ENCODE measurements around the gene KIAA1549. TPM values are rescaled to one million over a fixed set of nuclear protein-coding genes. Genes with fewer than 3 reads are reported as not detected.

KIAA1549 gene
- total RNA-seq, 1 donor from 2014 or later: 12.2 TPM

DNA sequence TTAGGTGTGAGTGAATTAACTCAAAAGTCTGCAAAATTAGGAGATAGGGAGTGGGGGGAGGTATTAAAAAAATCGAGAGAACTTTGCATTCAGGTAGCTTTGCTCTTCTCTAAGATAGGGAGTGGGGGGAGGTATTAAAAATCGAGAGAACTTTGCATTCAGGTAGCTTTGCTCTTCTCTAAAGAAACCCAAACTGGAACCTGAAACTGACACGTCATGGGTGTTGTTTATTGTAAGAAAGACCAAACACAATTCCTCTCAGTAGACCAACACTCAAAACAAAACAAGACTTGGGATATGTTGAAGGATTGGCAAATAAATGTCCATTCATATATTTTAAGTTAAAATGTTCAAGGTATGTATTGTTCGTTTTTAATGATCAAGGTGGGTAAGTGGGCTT is 87.9 kb downstream of the KIAA1549 start:
- TF ChIP-seq, protein P1, sequence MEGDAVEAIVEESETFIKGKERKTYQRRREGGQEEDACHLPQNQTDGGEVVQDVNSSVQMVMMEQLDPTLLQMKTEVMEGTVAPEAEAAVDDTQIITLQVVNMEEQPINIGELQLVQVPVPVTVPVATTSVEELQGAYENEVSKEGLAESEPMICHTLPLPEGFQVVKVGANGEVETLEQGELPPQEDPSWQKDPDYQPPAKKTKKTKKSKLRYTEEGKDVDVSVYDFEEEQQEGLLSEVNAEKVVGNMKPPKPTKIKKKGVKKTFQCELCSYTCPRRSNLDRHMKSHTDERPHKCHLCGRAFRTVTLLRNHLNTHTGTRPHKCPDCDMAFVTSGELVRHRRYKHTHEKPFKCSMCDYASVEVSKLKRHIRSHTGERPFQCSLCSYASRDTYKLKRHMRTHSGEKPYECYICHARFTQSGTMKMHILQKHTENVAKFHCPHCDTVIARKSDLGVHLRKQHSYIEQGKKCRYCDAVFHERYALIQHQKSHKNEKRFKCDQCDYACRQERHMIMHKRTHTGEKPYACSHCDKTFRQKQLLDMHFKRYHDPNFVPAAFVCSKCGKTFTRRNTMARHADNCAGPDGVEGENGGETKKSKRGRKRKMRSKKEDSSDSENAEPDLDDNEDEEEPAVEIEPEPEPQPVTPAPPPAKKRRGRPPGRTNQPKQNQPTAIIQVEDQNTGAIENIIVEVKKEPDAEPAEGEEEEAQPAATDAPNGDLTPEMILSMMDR (IDR thresholded peaks at IDR 0.05): no peak
- no peak overlapping the region for H3K4me3 Mint-ChIP-seq (ENCODE audit: unreplicated experiment)

DNA sequence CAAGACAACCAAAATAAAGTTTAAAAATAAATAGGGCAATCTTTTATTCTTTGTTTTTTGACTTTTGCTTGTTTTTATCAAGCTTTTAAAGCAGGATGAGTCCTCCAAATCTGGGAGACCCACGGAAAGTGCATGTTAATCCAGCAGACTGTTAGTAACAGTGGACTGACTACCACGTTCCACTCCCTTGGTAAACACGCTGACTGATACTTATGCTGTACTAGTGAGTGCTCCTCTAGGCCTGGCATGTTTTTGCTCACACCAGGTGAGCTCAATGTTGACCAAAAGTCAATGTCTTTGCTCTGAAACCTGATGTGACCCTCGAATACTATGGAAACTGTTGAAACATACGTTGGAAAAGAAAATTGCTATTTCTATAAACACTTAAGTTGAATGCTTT is 88.4 kb downstream of the KIAA1549 start:
- Mint-ChIP-seq H3K27ac (ENCODE audit: unreplicated experiment) (peak overlapping the region; percentile 2), H3K27me3 (ENCODE audit: unreplicated experiment) (no peaks in the 10 kb centered on the region), H3K4me3 (ENCODE audit: unreplicated experiment) (no peak overlapping the region), H3K9me3 (ENCODE audit: unreplicated experiment) (no peaks in the 10 kb centered on the region), H3K4me1 (ENCODE audit: unreplicated experiment) (peaks cover 41% of the 10 kb centered on the region), H3K36me3 (ENCODE audit: unreplicated experiment) (peaks cover 26% of the 10 kb centered on the region)
- TF ChIP-seq, protein P1 (IDR thresholded peaks at IDR 0.05): no peak
- no peak for DNase-seq (ENCODE audit: extremely low spot score, unreplicated experiment)

More for the DNA sequence above, 87.9 kb downstream of the KIAA1549 start:
- Mint-ChIP-seq H3K4me1 (ENCODE audit: unreplicated experiment) (peaks cover 44% of the 10 kb centered on the region), H3K27ac (ENCODE audit: unreplicated experiment) (peak overlapping the region; percentile 2), H3K36me3 (ENCODE audit: unreplicated experiment) (peaks cover 28% of the 10 kb centered on the region), H3K27me3 (ENCODE audit: unreplicated experiment) (no peaks in the 10 kb centered on the region), H3K9me3 (ENCODE audit: unreplicated experiment) (no peaks in the 10 kb centered on the region)
- DNase-seq (ENCODE audit: extremely low spot score, unreplicated experiment): no peak

DNA sequence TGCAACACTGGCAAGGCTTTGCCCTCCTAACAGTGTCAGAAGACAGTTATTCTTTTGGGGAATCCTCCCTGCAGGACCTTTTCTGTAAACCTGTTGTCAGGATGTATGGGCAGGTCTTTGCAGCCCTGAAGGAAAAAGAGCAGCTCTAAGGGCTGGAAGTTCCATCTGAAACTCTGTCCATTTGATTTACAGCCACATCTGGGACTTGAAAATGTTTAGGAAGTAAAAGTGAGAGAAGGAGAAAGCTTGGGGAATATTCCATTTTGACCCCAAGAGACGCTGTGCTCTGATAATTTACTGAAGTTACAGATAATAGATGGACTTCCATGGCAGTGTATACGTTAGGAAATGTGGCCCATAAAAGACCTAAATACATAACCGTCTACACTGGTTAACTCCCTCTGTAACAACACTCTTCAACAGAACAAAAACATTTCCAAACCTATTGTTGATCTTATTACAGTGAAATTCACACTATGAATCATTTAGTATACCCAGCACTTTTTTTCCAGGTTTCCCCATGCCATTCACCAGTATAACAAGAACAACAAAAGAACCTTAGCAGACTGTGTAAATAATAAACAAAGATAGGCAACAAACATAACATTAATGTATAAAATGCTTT is 89.1 kb downstream of the KIAA1549 start:
- TF ChIP-seq, protein P1 (IDR thresholded peaks at IDR 0.05): no peak
- Mint-ChIP-seq H3K36me3 (ENCODE audit: unreplicated experiment) (peaks cover 22% of the 10 kb centered on the region), H3K27me3 (ENCODE audit: unreplicated experiment) (no peaks in the 10 kb centered on the region), H3K27ac (ENCODE audit: unreplicated experiment) (peak overlapping the region; percentile 98), H3K4me1 (ENCODE audit: unreplicated experiment) (peaks cover 43% of the 10 kb centered on the region), H3K4me3 (ENCODE audit: unreplicated experiment) (peak overlapping the region; percentile 62), H3K9me3 (ENCODE audit: unreplicated experiment) (no peaks in the 10 kb centered on the region)
- no peak for DNase-seq (ENCODE audit: extremely low spot score, unreplicated experiment)

DNA sequence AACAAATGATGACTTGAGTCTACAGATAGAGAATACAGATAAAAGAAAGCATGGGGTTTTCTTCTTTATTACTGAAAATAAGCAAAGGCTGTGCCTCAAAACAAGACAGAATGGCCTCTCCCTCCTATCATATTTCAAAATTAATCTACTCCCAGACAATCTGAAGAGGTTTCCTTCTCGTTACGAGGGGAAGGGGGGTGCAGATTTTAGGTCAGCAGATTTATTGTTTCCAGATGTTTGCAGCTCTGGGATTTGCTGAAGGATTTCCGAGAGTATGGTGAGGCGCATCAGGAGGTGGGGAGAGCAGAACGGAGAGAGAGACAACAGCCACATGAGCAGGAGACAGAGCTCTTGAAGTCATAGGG is 89.8 kb downstream of the KIAA1549 start:
- Mint-ChIP-seq H3K4me3 (ENCODE audit: unreplicated experiment) (peak overlapping the region; percentile 62), H3K4me1 (ENCODE audit: unreplicated experiment) (peaks cover 45% of the 10 kb centered on the region), H3K9me3 (ENCODE audit: unreplicated experiment) (no peaks in the 10 kb centered on the region), H3K27ac (ENCODE audit: unreplicated experiment) (peak overlapping the region; percentile 98), H3K27me3 (ENCODE audit: unreplicated experiment) (no peaks in the 10 kb centered on the region), H3K36me3 (ENCODE audit: unreplicated experiment) (peaks cover 19% of the 10 kb centered on the region)
- TF ChIP-seq, protein P1 (IDR thresholded peaks at IDR 0.05): no peak
- no peak for DNase-seq (ENCODE audit: extremely low spot score, unreplicated experiment)

DNA sequence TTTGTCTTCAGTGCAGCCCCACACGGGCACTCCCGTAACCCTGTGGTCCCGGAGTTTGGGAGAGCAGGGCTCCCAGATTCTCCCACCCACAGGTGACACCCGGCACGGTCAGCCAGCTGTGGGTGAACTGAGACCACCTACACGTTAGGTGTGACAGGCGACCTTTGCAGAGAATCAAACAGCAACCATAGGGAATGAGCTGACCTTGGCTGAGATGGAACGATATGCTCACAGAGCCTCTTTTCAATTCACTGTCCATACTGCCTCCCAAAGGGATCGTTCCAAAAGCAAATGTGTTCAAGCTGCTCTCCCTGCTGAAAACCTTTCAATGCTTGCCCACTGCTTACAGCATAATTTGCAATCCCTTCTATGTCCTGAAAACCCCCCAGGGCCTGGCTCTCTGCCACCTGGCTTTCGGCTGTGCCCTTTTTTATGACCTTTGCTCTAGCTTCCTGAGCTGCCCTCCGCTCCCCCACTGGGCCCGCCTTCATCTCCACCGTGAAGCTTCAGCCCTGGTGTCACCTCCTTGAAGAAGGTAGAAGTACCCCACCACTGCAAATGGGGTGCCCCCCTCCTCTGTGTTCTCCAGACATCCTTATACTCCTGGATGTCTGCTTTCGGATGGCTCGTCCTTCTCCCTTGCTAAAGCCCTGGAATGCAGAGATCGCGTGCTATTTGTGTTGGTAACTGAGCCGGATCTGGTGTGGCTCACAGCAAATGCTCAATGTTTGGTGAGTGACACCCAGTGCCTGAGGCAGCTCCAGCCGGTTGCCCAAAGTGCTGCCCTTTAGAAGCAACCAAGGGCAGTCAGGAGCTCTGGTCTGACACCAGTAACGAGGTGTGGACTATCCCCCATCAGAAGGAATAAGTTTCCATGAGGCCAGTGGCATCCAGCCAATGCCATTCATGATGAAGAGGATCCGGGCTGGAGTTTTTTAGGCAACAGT is 90.4 kb downstream of the KIAA1549 start:
- Mint-ChIP-seq H3K36me3 (ENCODE audit: unreplicated experiment) (peaks cover 14% of the 10 kb centered on the region), H3K27me3 (ENCODE audit: unreplicated experiment) (no peaks in the 10 kb centered on the region), H3K4me1 (ENCODE audit: unreplicated experiment) (peaks cover 46% of the 10 kb centered on the region), H3K4me3 (ENCODE audit: unreplicated experiment) (peak overlapping the region; percentile 62), H3K9me3 (ENCODE audit: unreplicated experiment) (no peaks in the 10 kb centered on the region), H3K27ac (ENCODE audit: unreplicated experiment) (peak overlapping the region; percentile 98)
- TF ChIP-seq, protein P1 (IDR thresholded peaks at IDR 0.05): no peak
- peak; percentile 91 for DNase-seq (ENCODE audit: extremely low spot score, unreplicated experiment)
